Activated T-helper 1 cell treated with Interleukin-2 at 50 U/mL for 16 hours (primary cell): ENCODE data around the gene NAA16.
A peak's percentile ranks its signal among the peaks of the same experiment; 100 is the strongest.

Experiments used
- DNase-seq: peaks from one replicate; pipeline ENCODE4 v3.0.0-alpha.2; 2020; ENCODE audit warnings: low read depth

NAA16 gene

DNA sequence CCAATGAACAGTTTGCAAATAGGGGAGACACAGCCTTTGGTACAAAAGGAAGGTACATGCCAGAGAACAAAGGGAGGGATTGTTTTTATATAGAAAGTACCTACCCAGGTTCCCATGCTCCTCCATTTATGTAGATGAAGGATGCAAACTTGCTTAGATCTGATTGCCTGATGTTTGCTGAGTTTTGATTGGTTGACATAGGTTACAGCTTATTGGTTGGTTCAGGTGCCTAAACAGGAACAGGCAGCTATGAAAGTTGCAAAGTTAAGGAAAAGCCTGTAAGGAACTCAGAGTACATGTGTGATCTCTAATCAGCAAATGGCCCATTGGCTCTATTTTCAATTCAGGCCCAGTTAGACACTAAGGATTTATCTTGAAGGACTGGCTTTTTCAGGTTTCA lies 6.5 kb upstream of the NAA16 start:
- no peak for DNase-seq

- no peak for DNase-seq
Measured at GRCh38 chr13:41306271-41307145, 4.6 kb upstream of the NAA16 start.

DNA sequence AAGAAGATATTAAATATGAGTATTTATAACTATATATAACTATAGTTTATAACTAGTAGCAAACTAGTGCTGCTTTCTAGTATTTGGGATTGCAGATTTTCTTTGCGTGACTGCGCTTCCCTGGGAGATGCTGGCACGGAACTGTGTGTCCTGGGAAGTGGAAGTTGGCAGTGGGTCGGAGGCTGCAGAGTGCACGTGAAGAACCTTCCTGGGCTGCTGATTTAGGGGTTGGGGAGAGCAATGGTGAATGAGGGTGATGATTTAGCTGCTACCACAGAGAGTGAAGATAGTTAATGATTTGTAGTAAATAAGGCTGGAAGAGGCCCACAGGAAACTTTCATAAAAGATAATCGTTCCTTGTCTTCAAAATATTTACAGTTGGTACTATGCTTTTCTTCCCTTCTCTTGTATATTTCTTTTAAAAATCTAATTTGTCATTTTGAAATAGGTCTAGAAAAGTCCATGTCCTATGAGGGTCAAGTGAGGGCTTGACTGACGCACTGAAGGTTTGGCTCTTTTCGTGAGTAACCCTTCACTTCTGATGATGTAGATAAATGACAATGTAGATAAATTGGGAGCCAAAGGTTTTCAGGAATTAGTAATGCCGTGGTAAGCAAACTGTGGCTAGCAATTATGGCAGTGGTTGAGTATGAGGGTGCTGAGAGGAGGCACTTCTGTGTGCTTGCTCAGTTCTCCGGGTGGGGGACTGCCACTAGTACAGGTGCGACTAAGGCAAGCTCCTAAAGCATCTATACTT lies 3.0 kb upstream of the NAA16 start:
- DNase-seq, result no peak

GRCh38 chr13:41311406-41312175 lies 524 bp downstream of the NAA16 start:
- DNase-seq, result peak; percentile 37

GRCh38 chr13:41312176-41312500 lies 1.1 kb downstream of the NAA16 start:
- no peak for DNase-seq

DNA sequence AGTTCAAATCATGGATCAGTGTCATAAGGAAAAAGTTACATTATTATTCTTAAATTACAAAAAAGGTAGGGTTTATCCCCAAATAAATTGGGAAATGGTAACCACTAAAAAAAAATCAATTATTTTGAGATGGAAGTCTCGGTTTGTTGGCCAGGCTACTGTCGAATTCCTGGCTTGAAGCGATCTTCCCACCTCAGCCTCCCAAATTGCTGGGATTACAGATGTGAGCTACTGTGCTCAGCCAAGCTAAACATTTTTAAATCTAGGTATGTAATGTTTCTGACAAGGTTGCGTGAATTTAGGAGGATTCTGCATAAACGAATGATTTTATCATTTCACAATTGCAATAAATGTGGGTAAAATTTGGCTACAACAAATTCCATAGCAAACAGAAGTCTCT lies 2.0 kb downstream of the NAA16 start:
- no peak for DNase-seq

DNA sequence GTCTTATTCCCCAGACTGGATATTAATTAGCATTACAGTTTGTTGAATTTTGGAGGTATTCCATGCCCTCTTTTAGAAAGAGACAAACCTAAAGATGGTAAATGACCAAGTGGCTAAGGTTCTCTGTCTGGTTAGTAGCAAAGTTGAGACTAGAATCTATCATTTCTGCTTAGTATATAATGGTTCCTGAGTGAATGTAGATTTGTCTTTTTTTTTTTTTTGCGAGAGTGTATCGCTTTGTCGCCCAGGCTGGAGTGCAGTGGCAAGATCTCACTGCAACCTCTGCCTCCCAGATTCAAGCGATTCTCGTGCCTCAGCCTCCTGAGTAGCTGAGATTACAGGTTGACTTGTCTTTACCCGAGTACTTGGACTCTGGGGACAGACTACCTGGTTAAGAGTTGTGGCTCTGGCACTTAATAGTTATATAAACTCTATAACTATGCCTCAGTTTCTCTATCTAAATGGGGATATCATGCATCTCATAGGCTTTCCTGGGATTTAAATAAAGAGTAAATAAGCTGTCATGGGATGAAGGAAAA lies 2.7 kb downstream of the NAA16 start:
- DNase-seq, result no peak

DNA sequence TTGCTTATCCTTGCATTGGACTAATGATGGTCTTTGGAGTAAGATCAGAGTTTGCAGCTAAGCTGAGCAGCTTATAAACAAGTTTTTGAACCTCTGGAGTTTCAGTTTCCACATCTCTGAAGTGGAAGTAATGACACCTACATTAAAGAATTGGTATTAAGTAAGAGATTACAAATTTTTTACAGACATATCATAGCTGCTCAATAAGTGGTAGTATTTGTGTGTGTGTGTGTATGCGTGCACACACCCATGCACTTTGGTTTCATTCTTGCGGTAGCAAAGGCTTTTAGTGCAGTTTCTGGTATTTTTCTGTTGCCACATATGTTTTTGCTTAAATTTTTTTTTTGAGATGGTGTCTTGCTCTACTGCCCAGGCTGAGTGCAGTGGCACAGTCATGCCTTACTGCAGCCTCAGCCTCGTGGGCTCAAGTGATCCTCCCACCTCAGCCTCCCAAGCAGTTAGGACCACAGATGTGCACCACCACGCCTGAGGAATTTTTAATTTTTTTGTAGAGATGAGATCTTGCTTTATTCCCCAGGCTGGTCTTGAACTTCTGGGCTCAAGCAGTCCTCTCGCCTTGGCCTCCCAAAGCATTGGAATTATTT lies 4.5 kb downstream of the NAA16 start:
- no peak for DNase-seq

GRCh38 chr13:41317243-41317642 lies 6.2 kb downstream of the NAA16 start:
- DNase-seq, result no peak

- no peak for DNase-seq
Measured at GRCh38 chr13:41325752-41326151, 14.7 kb downstream of the NAA16 start.

GRCh38 chr13:41326661-41327060 lies 15.6 kb downstream of the NAA16 start:
- DNase-seq, result no peak

- no peak for DNase-seq
Measured at GRCh38 chr13:41327994-41328790, 17.1 kb downstream of the NAA16 start.

- DNase-seq, result no peak
Measured at GRCh38 chr13:41332829-41333228, 21.8 kb downstream of the NAA16 start.

DNA sequence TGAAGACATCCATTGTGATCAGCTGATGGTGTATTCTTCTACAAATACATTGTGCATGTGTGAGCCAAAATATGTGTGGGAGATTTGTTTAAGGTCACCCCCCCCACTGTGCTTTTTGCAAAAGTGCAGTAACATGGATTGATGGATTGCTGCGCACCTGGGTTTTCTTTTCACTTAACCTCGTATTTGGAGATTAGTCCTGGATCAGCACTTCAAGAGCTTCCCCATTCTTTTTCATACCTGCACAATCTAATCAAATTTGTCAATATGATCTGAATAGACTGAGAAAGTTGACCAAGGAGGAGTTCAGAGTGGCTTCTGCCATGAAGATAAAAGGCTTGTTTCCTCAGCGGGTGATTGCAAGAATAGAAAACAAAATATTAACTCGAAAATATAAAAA lies 23.7 kb downstream of the NAA16 start:
- DNase-seq, result no peak

GRCh38 chr13:41344358-41344757 lies 33.3 kb downstream of the NAA16 start:
- DNase-seq, result no peak

- DNase-seq, result no peak
Measured at GRCh38 chr13:41345165-41345913, 34.3 kb downstream of the NAA16 start.

DNA sequence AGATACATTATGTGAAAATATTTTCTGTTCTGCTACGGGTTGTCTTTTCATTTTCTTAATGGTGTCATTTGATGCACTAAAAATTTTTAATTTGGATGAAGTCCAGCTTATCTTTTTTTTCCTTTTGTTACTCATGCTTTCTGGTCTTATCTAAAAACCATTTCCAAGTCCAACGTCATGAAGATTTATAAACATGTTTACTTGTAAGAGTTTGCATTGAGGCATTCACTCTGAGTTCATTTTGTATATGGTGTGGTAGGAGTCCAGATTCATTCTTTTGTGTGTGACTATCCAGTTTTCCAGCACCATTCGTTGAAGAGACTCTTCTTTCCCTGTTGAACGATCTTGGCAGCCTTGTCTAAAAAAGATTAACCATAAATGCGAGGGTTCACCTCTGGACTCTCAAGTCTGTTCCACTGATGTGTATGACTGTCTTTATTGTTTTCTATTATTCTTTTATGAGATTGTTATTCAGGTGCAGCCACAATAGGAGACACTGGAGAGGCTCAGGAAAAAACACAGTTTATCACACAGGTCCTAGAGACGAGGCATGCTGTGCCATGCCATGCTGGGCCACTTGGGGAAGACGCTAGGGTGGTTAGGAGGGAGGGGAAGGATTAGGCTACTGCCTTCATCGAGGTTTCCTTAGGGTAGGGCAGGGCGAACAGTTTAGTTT lies 35.0 kb downstream of the NAA16 start:
- DNase-seq, result no peak

- peak; percentile 24 for DNase-seq
Measured at GRCh38 chr13:41352935-41353840, 42.1 kb downstream of the NAA16 start.

GRCh38 chr13:41354416-41354815 lies 43.3 kb downstream of the NAA16 start:
- no peak for DNase-seq
